ENCODE results near the gene DCUN1D3.

DNA sequence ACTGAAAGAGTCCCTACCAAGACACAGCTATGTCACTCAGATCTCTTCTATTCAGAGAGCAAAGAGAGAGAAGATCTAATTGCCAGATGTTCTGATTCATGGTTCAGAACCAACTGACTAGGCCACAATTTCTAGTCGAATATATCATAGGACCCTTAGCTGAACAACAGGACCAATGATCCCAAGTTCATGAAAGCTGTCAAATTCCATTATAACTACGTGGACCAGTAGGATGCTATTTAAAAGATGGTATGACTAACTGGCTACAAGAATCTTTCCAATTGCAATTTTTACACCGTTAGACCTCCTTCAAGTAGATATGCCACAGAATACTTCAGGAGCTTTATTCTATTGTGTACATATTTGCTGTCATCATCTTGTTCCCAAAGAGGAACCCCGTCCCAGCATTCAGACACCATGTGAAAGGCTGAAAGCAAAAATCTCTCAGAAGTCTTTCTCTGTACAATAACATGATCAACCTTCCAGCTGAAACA is 26.0 kb downstream of the DCUN1D3 start:
- TF ChIP-seq, protein P1, sequence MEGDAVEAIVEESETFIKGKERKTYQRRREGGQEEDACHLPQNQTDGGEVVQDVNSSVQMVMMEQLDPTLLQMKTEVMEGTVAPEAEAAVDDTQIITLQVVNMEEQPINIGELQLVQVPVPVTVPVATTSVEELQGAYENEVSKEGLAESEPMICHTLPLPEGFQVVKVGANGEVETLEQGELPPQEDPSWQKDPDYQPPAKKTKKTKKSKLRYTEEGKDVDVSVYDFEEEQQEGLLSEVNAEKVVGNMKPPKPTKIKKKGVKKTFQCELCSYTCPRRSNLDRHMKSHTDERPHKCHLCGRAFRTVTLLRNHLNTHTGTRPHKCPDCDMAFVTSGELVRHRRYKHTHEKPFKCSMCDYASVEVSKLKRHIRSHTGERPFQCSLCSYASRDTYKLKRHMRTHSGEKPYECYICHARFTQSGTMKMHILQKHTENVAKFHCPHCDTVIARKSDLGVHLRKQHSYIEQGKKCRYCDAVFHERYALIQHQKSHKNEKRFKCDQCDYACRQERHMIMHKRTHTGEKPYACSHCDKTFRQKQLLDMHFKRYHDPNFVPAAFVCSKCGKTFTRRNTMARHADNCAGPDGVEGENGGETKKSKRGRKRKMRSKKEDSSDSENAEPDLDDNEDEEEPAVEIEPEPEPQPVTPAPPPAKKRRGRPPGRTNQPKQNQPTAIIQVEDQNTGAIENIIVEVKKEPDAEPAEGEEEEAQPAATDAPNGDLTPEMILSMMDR (IDR thresholded peaks at IDR 0.05) = no peak
- TF ChIP-seq POLR2A (IDR thresholded peaks at IDR 0.05) = no peak
